ENCODE data around the gene ALX4.

- TF ChIP-seq CTCF (IDR thresholded peaks at IDR 0.05) (no peak), POLR2A (IDR thresholded peaks at IDR 0.05) (no peak)
Observed at GRCh38 chr11:44281151-44281550, 28.8 kb downstream of the ALX4 start.
